Measurements from ENCODE around the gene CKB. TPM values are rescaled to one million over a fixed set of nuclear protein-coding genes. Genes with fewer than 3 reads are reported as not detected.

The CKB gene
- total RNA-seq, 4 donors from 2014 or later: 75.6 to 249 (median 141) TPM

GRCh38 chr14:103510724-103511693 lies 11.6 kb downstream of the CKB start:
- Histone ChIP-seq H3K27me3 (no peaks in the 10 kb centered on the region), H3K9me3 (no peaks in the 10 kb centered on the region), H3K36me3 (peaks cover 0 to 55% (median 0%) of the 10 kb centered on the region in 3 donors), H3K4me3 (no peak overlapping the region), H3K4me1 (peaks cover 0 to 21% (median 13%) of the 10 kb centered on the region in 4 donors), H3K27ac (peak overlapping the region in 1 of 4 donors; percentile 6)
- TF ChIP-seq CTCF (IDR thresholded peaks at IDR 0.05) (no peak), EP300 (IDR thresholded peaks at IDR 0.05) (no peak), POLR2A (IDR thresholded peaks at IDR 0.05) (no peak)
- 81 to 87% methylated on average over 26 of the region's 26 CpGs for WGBS, 2 donors
- no peak for DNase-seq (ENCODE audit: low spot score in 2 of 2)

- no peak for DNase-seq (ENCODE audit: low spot score in 2 of 2)
- 80 to 81% methylated on average over 11 of the region's 11 CpGs for WGBS, 2 donors
- H3K27ac ChIP-seq: no peak overlapping the region
- no peak overlapping the region for H3K4me3 ChIP-seq
- peaks cover 0 to 64% (median 2%) of the 10 kb centered on the region in 3 donors for H3K36me3 ChIP-seq
- TF ChIP-seq POLR2A (IDR thresholded peaks at IDR 0.05): no peak
- no peak for TF ChIP-seq EP300 (IDR thresholded peaks at IDR 0.05)
- no peak for TF ChIP-seq CTCF (IDR thresholded peaks at IDR 0.05)
- H3K9me3 ChIP-seq: no peaks in the 10 kb centered on the region
- no peaks in the 10 kb centered on the region for H3K27me3 ChIP-seq
- H3K4me1 ChIP-seq: peaks cover 0 to 21% (median 13%) of the 10 kb centered on the region in 4 donors
Measured at GRCh38 chr14:103509864-103510723, 12.5 kb downstream of the CKB start.

GRCh38 chr14:103508521-103509329 lies 13.9 kb downstream of the CKB start:
- Histone ChIP-seq H3K4me1 (peaks cover 0 to 15% (median 10%) of the 10 kb centered on the region in 4 donors), H3K36me3 (peaks cover 0 to 78% (median 13%) of the 10 kb centered on the region in 3 donors), H3K27ac (no peak overlapping the region), H3K9me3 (no peaks in the 10 kb centered on the region), H3K27me3 (no peaks in the 10 kb centered on the region), H3K4me3 (no peak overlapping the region)
- 82 to 88% methylated on average over 16 of the region's 16 CpGs for WGBS, 2 donors
- DNase-seq (ENCODE audit: low spot score in 2 of 2): no peak
- TF ChIP-seq CTCF (IDR thresholded peaks at IDR 0.05) (no peak), EP300 (IDR thresholded peaks at IDR 0.05) (no peak), POLR2A (IDR thresholded peaks at IDR 0.05) (no peak)

- Histone ChIP-seq H3K27ac (no peak overlapping the region), H3K4me3 (no peak overlapping the region), H3K27me3 (no peaks in the 10 kb centered on the region), H3K9me3 (no peaks in the 10 kb centered on the region), H3K4me1 (peaks cover 0 to 6% (median 3%) of the 10 kb centered on the region in 4 donors), H3K36me3 (peaks cover 0 to 87% (median 15%) of the 10 kb centered on the region in 3 donors)
- TF ChIP-seq POLR2A (IDR thresholded peaks at IDR 0.05): no peak
- TF ChIP-seq EP300 (IDR thresholded peaks at IDR 0.05): no peak
- TF ChIP-seq CTCF (IDR thresholded peaks at IDR 0.05): no peak
- no peak for DNase-seq (ENCODE audit: low spot score in 2 of 2)
- WGBS, 2 donors: 80 to 84% methylated on average over 3 of the region's 3 CpGs
Measured at GRCh38 chr14:103507751-103508150, 14.9 kb downstream of the CKB start.
